WTC11 (cell line): ENCODE data around the gene TMEM108. TPM values are rescaled to one million over a fixed set of nuclear protein-coding genes. Genes with fewer than 3 reads are reported as not detected.

Experiments used
- ATAC-seq: fragments of 200-7000 bp; cut with Tn5 transposase; 2 replicates; pipeline ENCODE4 v1.10.0; 2021; ENCODE audit warnings: mild to moderate bottlenecking, moderate library complexity
- CTCF ChIA-PET: fragments of 300-600 bp; sonication (Branson Sonifier 250); formaldehyde crosslinking; loops from one replicate; lab custom pipeline; 2021; ENCODE audit warnings: antibody characterized with exemption; lab: Charles Lee
- POLR2A ChIA-PET: fragments of 350-600 bp; sonication (Branson Sonifier 250); formaldehyde crosslinking; loops from one replicate; lab custom pipeline; 2021; ENCODE audit warnings: antibody characterized with exemption; lab: Charles Lee
- DNase-seq: peaks from one replicate; pipeline ENCODE4 v3.0.0; 2021; ENCODE audit warnings: low spot score
- H3K27ac Mint-ChIP-seq: 2 replicates; pipeline ENCODE4 v1.8.0; 2021; ENCODE audit warnings: mixed read lengths
- H3K27me3 Mint-ChIP-seq: 2 replicates; pipeline ENCODE4 v1.8.0; 2021; ENCODE audit warnings: low read depth, mild to moderate bottlenecking, moderate library complexity, mixed read lengths
- H3K36me3 Mint-ChIP-seq: 2 replicates; pipeline ENCODE4 v1.8.0; 2021; ENCODE audit warnings: mixed read lengths
- H3K4me1 Mint-ChIP-seq: 2 replicates; pipeline ENCODE4 v1.8.0; 2022; ENCODE audit warnings: mixed read lengths
- H3K4me3 Mint-ChIP-seq: 2 replicates; pipeline ENCODE4 v1.8.0; 2021; ENCODE audit warnings: mild to moderate bottlenecking, moderate library complexity, mixed read lengths
- H3K9me3 Mint-ChIP-seq: 2 replicates; pipeline ENCODE4 v1.8.0; 2021; ENCODE audit warnings: mixed read lengths
- CBFB ChIP-seq: sonication (generic); formaldehyde crosslinking; IDR thresholded peaks from 2 replicates; pipeline ENCODE4 v1.8.1; 2022; ENCODE audit warnings: mild to moderate bottlenecking, low read depth, missing genetic modification reagents
- ETV6 ChIP-seq: sonication (generic); formaldehyde crosslinking; IDR thresholded peaks from 2 replicates; pipeline ENCODE4 v1.8.1; 2022; ENCODE audit warnings: mild to moderate bottlenecking, missing genetic modification reagents
- FOXK1 ChIP-seq: sonication (generic); formaldehyde crosslinking; IDR thresholded peaks from 2 replicates; pipeline ENCODE4 v1.8.0; 2022; ENCODE audit warnings: mild to moderate bottlenecking, moderate library complexity, missing genetic modification reagents
- GTF2I ChIP-seq: fragments of 250-450 bp; sonication (Bioruptor Pico); conservative IDR thresholded peaks from 2 replicates; pipeline ENCODE4 v1.4.0; 2021; ENCODE audit warnings: mild to moderate bottlenecking
- JUN ChIP-seq: sonication (generic); formaldehyde crosslinking; IDR thresholded peaks from 2 replicates; pipeline ENCODE4 v1.8.0; 2023; ENCODE audit warnings: mild to moderate bottlenecking, missing genetic modification reagents
- KAT7 ChIP-seq: sonication (generic); formaldehyde crosslinking; IDR thresholded peaks from 2 replicates; pipeline ENCODE4 v1.8.1; 2023; ENCODE audit warnings: missing genetic modification reagents, mild to moderate bottlenecking, borderline replicate concordance
- MAX ChIP-seq: sonication (generic); formaldehyde crosslinking; IDR thresholded peaks from 2 replicates; pipeline ENCODE4 v1.8.0; 2022; ENCODE audit warnings: mild to moderate bottlenecking, missing genetic modification reagents
- MLX ChIP-seq: sonication (generic); formaldehyde crosslinking; IDR thresholded peaks from 2 replicates; pipeline ENCODE4 v1.8.1; 2023; ENCODE audit warnings: mild to moderate bottlenecking, missing genetic modification reagents, moderate library complexity
- PREB ChIP-seq: sonication (generic); formaldehyde crosslinking; IDR thresholded peaks from 2 replicates; pipeline ENCODE4 v1.8.1; 2022; ENCODE audit warnings: mild to moderate bottlenecking, missing genetic modification reagents, moderate library complexity, borderline replicate concordance
- STAT6 ChIP-seq: sonication (generic); formaldehyde crosslinking; conservative IDR thresholded peaks from 2 replicates; pipeline ENCODE4 v1.8.1; 2023; ENCODE audit warnings: mild to moderate bottlenecking, low read depth, missing genetic modification reagents, moderate library complexity
- TEAD1 ChIP-seq: sonication (generic); formaldehyde crosslinking; IDR thresholded peaks from 2 replicates; pipeline ENCODE4 v1.8.0; 2022; ENCODE audit warnings: mild to moderate bottlenecking, missing genetic modification reagents
- USF1 ChIP-seq: sonication (generic); formaldehyde crosslinking; IDR thresholded peaks from 2 replicates; pipeline ENCODE4 v1.8.0; 2022; ENCODE audit warnings: mild to moderate bottlenecking, missing genetic modification reagents
- ZBTB43 ChIP-seq: sonication (generic); formaldehyde crosslinking; IDR thresholded peaks from 2 replicates; pipeline ENCODE4 v1.8.1; 2023; ENCODE audit warnings: mild to moderate bottlenecking, missing genetic modification reagents
- ZNF138 ChIP-seq: sonication (generic); formaldehyde crosslinking; conservative IDR thresholded peaks from 2 replicates; pipeline ENCODE4 v1.8.1; 2022; ENCODE audit warnings: mild to moderate bottlenecking, moderate library complexity, missing genetic modification reagents
- ZNF232 ChIP-seq: sonication (generic); formaldehyde crosslinking; IDR thresholded peaks from 2 replicates; pipeline ENCODE4 v1.8.0; 2022; ENCODE audit warnings: mild to moderate bottlenecking, missing genetic modification reagents
- ZNF263 ChIP-seq: sonication (generic); formaldehyde crosslinking; IDR thresholded peaks from 2 replicates; pipeline ENCODE4 v1.8.1; 2022; ENCODE audit warnings: low read depth, mild to moderate bottlenecking, moderate library complexity, missing genetic modification reagents
- ZNF317 ChIP-seq: sonication (generic); formaldehyde crosslinking; IDR thresholded peaks from 2 replicates; pipeline ENCODE4 v1.8.1; 2023; ENCODE audit warnings: low read depth, mild to moderate bottlenecking, moderate library complexity, missing genetic modification reagents, borderline replicate concordance
- ZNF423 ChIP-seq: fragments of 250-450 bp; sonication (Bioruptor Pico); IDR thresholded peaks from 2 replicates; pipeline ENCODE4 v2.1.2; 2022; ENCODE audit warnings: mild to moderate bottlenecking, moderate library complexity
- ZNF425 ChIP-seq: fragments of 250-450 bp; sonication (Bioruptor Pico); conservative IDR thresholded peaks from 2 replicates; pipeline ENCODE4 v1.9.0; 2021; ENCODE audit warnings: mild to moderate bottlenecking
- ZSCAN18 ChIP-seq: fragments of 250-450 bp; sonication (Bioruptor Pico); IDR thresholded peaks from 2 replicates; pipeline ENCODE4 v2.1.2; 2022; ENCODE audit warnings: mild to moderate bottlenecking, moderate library complexity
- total RNA-seq: library from RNA; stranded (reverse); gene quantifications from 3 replicates; pipeline ENCODE4 v1.2.3, GENCODE V29; 2021

The TMEM108 gene
- total RNA-seq, 1 experiment from 2014 or later: 14.7 TPM

- H3K36me3 Mint-ChIP-seq: peaks cover 11% of the 10 kb centered on the region
- H3K27me3 Mint-ChIP-seq: no peaks in the 10 kb centered on the region
Observed at GRCh38 chr3:133049491-133049890, 11.3 kb downstream of the TMEM108 start.

GRCh38 chr3:133050891-133051290 is 12.7 kb downstream of the TMEM108 start:
- no peak overlapping the region for H3K27ac Mint-ChIP-seq
- DNase-seq: no peak
- POLR2A ChIA-PET: interaction anchor here (0.7 kb wide), 2 partner anchors 101 to 341 kb away, joined by 3 read pairs; no protein-coding TSS in a partner anchor
- TF ChIP-seq PREB (CRISPR knock-in tag) (no peak), ZNF317 (CRISPR knock-in tag) (no peak), USF1 (no peak), ZNF423 (CRISPR knock-in tag) (no peak), ZBTB43 (CRISPR knock-in tag) (no peak), TEAD1 (no peak), KAT7 (no peak), ZNF232 (CRISPR knock-in tag) (no peak), GTF2I (CRISPR knock-in tag) (no peak), JUN (no peak), FOXK1 (CRISPR knock-in tag) (no peak), MLX (CRISPR knock-in tag) (no peak), ZNF425 (CRISPR knock-in tag) (no peak), ZNF138 (no peak)

More at GRCh38 chr3:133049491-133049890, 11.3 kb downstream of the TMEM108 start:
- no peak overlapping the region for H3K4me3 Mint-ChIP-seq
- no peak for DNase-seq
- H3K9me3 Mint-ChIP-seq: no peaks in the 10 kb centered on the region
- TF ChIP-seq ZSCAN18 (CRISPR knock-in tag) (no peak), ZNF263 (CRISPR knock-in tag) (no peak), CBFB (no peak), ETV6 (CRISPR knock-in tag) (no peak), MAX (CRISPR knock-in tag) (no peak), STAT6 (CRISPR knock-in tag) (no peak)
- peaks cover 23% of the 10 kb centered on the region for H3K4me1 Mint-ChIP-seq
- CTCF ChIA-PET: interaction anchor here (0.9 kb wide), 1 partner anchor 8 kb away, joined by 4 read pairs; no protein-coding TSS in a partner anchor
- no peak for ATAC-seq
- H3K27ac Mint-ChIP-seq: no peak overlapping the region
- POLR2A ChIA-PET: no interaction called here

More at GRCh38 chr3:133050891-133051290, 12.7 kb downstream of the TMEM108 start:
- H3K4me3 Mint-ChIP-seq: no peak overlapping the region
- ATAC-seq: no peak
- peaks cover 8% of the 10 kb centered on the region for H3K36me3 Mint-ChIP-seq
- peaks cover 34% of the 10 kb centered on the region for H3K4me1 Mint-ChIP-seq
- no peaks in the 10 kb centered on the region for H3K27me3 Mint-ChIP-seq
- H3K9me3 Mint-ChIP-seq: no peaks in the 10 kb centered on the region
- CTCF ChIA-PET: interaction anchor here (0.7 to 1.2 kb wide), 2 partner anchors 10 to 15 kb away, joined by 3 read pairs; no protein-coding TSS in a partner anchor
